Natural killer cell (primary cell): ENCODE data around the gene MRPS30. TPM values are rescaled to one million over a fixed set of nuclear protein-coding genes. Genes with fewer than 3 reads are reported as not detected.

Source experiments
- ATAC-seq, 3 donors: fragments of 150-1000 bp in 2 of 3; fragments of 200-7000 bp in 1 of 3; cut with Tn5 transposase; 1 replicate in 1 of 3; 2 replicates in 2 of 3; pipeline ENCODE4 v1.10.0; 2021; ENCODE audit warnings: mild to moderate bottlenecking in 2 of 3, moderate library complexity in 2 of 3
- DNase-seq, 2 donors: peaks; one replicate each; pipeline versions ENCODE4 v3.0.0 to v3.0.0-alpha.2; 2013 to 2021; ENCODE audit warnings: mixed read lengths in 1 of 2
- H3K27ac ChIP-seq: one replicate; pipeline ENCODE4 v1.5.1; 2013; ENCODE audit warnings: mild to moderate bottlenecking, low read length
- H3K27me3 ChIP-seq: one replicate; pipeline ENCODE4 v1.6.1; 2013; ENCODE audit warnings: low read length; ENCODE audit not compliant: control insufficient read depth, insufficient read depth
- H3K36me3 ChIP-seq: one replicate; pipeline ENCODE4 v1.6.1; 2013; ENCODE audit warnings: low read length; ENCODE audit not compliant: control insufficient read depth, insufficient read depth
- H3K4me1 ChIP-seq: one replicate; pipeline ENCODE4 v1.6.1; 2013; ENCODE audit warnings: low read length; ENCODE audit not compliant: control insufficient read depth, insufficient read depth
- H3K4me3 ChIP-seq: one replicate; pipeline ENCODE4 v1.5.1; 2013; ENCODE audit warnings: low read length
- H3K9me3 ChIP-seq: one replicate; pipeline ENCODE4 v1.6.1; 2013; ENCODE audit warnings: low read length; ENCODE audit not compliant: control insufficient read depth, insufficient read depth
- H3K27ac Mint-ChIP-seq, 2 donors: one replicate each; pipeline ENCODE4 v1.8.0; 2022; ENCODE audit warnings: mild to moderate bottlenecking in 2 of 2, mixed read lengths in 2 of 2, moderate library complexity in 1 of 2
- H3K27me3 Mint-ChIP-seq, 2 donors: one replicate each; pipeline ENCODE4 v1.8.0; 2022; ENCODE audit warnings: low read depth in 2 of 2, mixed read lengths in 2 of 2
- H3K36me3 Mint-ChIP-seq: one replicate; pipeline ENCODE4 v1.8.0; 2022; ENCODE audit warnings: mixed read lengths
- H3K4me1 Mint-ChIP-seq, 2 donors: one replicate each; pipeline ENCODE4 v1.8.0; 2022; ENCODE audit warnings: mixed read lengths in 2 of 2
- H3K4me3 Mint-ChIP-seq: one replicate; pipeline ENCODE4 v1.8.0; 2022; ENCODE audit warnings: mild to moderate bottlenecking, moderate library complexity, mixed read lengths
- H3K9me3 Mint-ChIP-seq, 2 donors: one replicate each; pipeline ENCODE4 v1.8.0; 2022; ENCODE audit warnings: mixed read lengths in 2 of 2
- WGBS: methylation state at CpG from one replicate; pipeline ENCODE4 v1.1.7; 2013; ENCODE audit warnings: missing lambda C conversion rate; ENCODE audit not compliant: insufficient coverage; 5-methylcytosine and 5-hydroxymethylcytosine counted together
- intact Hi-C: fragments of 100-400 bp; cut with micrococcal nuclease; formaldehyde crosslinking; loops from one replicate; pipeline ENCODE4 v1.14.2; 2022
- total RNA-seq, 4 donors: library from RNA; stranded (reverse); fragments of 120-200 nt in 1 of 4; gene quantifications; one replicate each; pipeline versions ENCODE4 v1.2.3 to v1.2.4, GENCODE V29; 2013 to 2022
- TF ChIP-seq, protein P1 (sequence below): fragments of 200-600 bp; IDR thresholded peaks from one replicate; pipeline ENCODE4 v1.8.0; 2022; ENCODE audit warnings: antibody characterized with exemption

Gene MRPS30
- total RNA-seq, 3 donors from 2014 or later (not counting 1 experiment from before 2014, with no cell fraction given) = 34.1 to 43.8 (median 38.9) TPM

GRCh38 chr5:44844744-44845143, 36.0 kb downstream of the MRPS30 start:
- Histone ChIP-seq H3K27me3 (no peaks in the 10 kb centered on the region), H3K4me1 (no peaks in the 10 kb centered on the region), H3K27ac (no peak overlapping the region), H3K9me3 (no peaks in the 10 kb centered on the region), H3K36me3 (no peaks in the 10 kb centered on the region), H3K4me3 (no peak overlapping the region)
- H3K9me3 Mint-ChIP-seq = no peaks in the 10 kb centered on the region
- H3K27me3 Mint-ChIP-seq = no peaks in the 10 kb centered on the region
- no peaks in the 10 kb centered on the region for H3K4me1 Mint-ChIP-seq
- no peak overlapping the region for H3K27ac Mint-ChIP-seq
- intact Hi-C loops = no loop called here
- no peaks in the 10 kb centered on the region for H3K36me3 Mint-ChIP-seq
- WGBS = no CpG with 5 or more reads among the region's 1 CpG
- DNase-seq = no peak
- TF ChIP-seq, protein P1, sequence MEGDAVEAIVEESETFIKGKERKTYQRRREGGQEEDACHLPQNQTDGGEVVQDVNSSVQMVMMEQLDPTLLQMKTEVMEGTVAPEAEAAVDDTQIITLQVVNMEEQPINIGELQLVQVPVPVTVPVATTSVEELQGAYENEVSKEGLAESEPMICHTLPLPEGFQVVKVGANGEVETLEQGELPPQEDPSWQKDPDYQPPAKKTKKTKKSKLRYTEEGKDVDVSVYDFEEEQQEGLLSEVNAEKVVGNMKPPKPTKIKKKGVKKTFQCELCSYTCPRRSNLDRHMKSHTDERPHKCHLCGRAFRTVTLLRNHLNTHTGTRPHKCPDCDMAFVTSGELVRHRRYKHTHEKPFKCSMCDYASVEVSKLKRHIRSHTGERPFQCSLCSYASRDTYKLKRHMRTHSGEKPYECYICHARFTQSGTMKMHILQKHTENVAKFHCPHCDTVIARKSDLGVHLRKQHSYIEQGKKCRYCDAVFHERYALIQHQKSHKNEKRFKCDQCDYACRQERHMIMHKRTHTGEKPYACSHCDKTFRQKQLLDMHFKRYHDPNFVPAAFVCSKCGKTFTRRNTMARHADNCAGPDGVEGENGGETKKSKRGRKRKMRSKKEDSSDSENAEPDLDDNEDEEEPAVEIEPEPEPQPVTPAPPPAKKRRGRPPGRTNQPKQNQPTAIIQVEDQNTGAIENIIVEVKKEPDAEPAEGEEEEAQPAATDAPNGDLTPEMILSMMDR = no peak
- ATAC-seq = no peak
- H3K4me3 Mint-ChIP-seq = no peak overlapping the region

GRCh38 chr5:44845777-44846176, 37.0 kb downstream of the MRPS30 start:
- H3K36me3 Mint-ChIP-seq = no peaks in the 10 kb centered on the region
- TF ChIP-seq, protein P1 = no peak
- DNase-seq (no peak), ATAC-seq (no peak)
- Histone ChIP-seq H3K4me1 (no peaks in the 10 kb centered on the region), H3K27ac (no peak overlapping the region), H3K9me3 (no peaks in the 10 kb centered on the region), H3K27me3 (no peaks in the 10 kb centered on the region), H3K36me3 (no peaks in the 10 kb centered on the region), H3K4me3 (no peak overlapping the region)
- WGBS = 79% methylated on average over 3 of the region's 4 CpGs
- no peaks in the 10 kb centered on the region for H3K9me3 Mint-ChIP-seq
- no peaks in the 10 kb centered on the region for H3K27me3 Mint-ChIP-seq
- H3K4me3 Mint-ChIP-seq = no peak overlapping the region
- intact Hi-C loops = no loop called here
- no peaks in the 10 kb centered on the region for H3K4me1 Mint-ChIP-seq
- no peak overlapping the region for H3K27ac Mint-ChIP-seq

GRCh38 chr5:44847206-44847852, 38.6 kb downstream of the MRPS30 start:
- intact Hi-C loops = no loop called here
- no peak overlapping the region for H3K4me3 Mint-ChIP-seq
- no peaks in the 10 kb centered on the region for H3K4me1 Mint-ChIP-seq

More at GRCh38 chr5:44847206-44847852, 38.6 kb downstream of the MRPS30 start:
- H3K9me3 ChIP-seq = no peaks in the 10 kb centered on the region
- ATAC-seq (no peak), DNase-seq (no peak)
- H3K27me3 ChIP-seq = no peaks in the 10 kb centered on the region
- H3K36me3 ChIP-seq = no peaks in the 10 kb centered on the region
- Mint-ChIP-seq H3K27ac (no peak overlapping the region), H3K9me3 (no peaks in the 10 kb centered on the region), H3K27me3 (no peaks in the 10 kb centered on the region), H3K36me3 (no peaks in the 10 kb centered on the region)
- no peak overlapping the region for H3K4me3 ChIP-seq
- TF ChIP-seq, protein P1 = no peak
- H3K27ac ChIP-seq = no peak overlapping the region
- WGBS = 96% methylated on average over 2 of the region's 5 CpGs
- no peaks in the 10 kb centered on the region for H3K4me1 ChIP-seq
